ENCODE measurements around the gene ARL8B. TPM values are rescaled to one million over a fixed set of nuclear protein-coding genes. Genes with fewer than 3 reads are reported as not detected.
A peak's percentile ranks its signal among the peaks of the same experiment; 100 is the strongest.

ARL8B gene
- total RNA-seq, 6 donors from 2014 or later: 34.7 to 117 (median 74.2) TPM

- Histone ChIP-seq H3K4me3 (no peak overlapping the region), H3K4me1 (peaks cover 38 to 62% (median 50%) of the 10 kb centered on the region in 4 donors), H3K27ac (peak overlapping the region; percentile 19 to 65 (median 46)), H3K36me3 (no peaks in the 10 kb centered on the region), H3K9me3 (no peaks in the 10 kb centered on the region), H3K27me3 (no peaks in the 10 kb centered on the region)
- DNase-seq (no peak), ATAC-seq (ENCODE audit: low FRiP score in 2 of 2) (peak; percentile 72 to 82)
- 58 to 66% methylated on average over 4 of the region's 4 CpGs for WGBS, 2 donors
- TF ChIP-seq POLR2A (IDR thresholded peaks at IDR 0.05): peak in 1 of 4 donors; percentile 8
- TF ChIP-seq CTCF (IDR thresholded peaks at IDR 0.05): no peak
- peak in 1 of 4 donors; percentile 21 for TF ChIP-seq EP300 (IDR thresholded peaks at IDR 0.05)
- no peak for TF ChIP-seq POLR2AphosphoS5 (IDR thresholded peaks at IDR 0.05)
Observed at GRCh38 chr3:5160940-5161858, 39.1 kb downstream of the ARL8B start.

GRCh38 chr3:5162102-5162501 is 40.0 kb downstream of the ARL8B start:
- peak overlapping the region; percentile 11 to 65 (median 40) for H3K27ac ChIP-seq
- no peaks in the 10 kb centered on the region for H3K36me3 ChIP-seq
- peak; percentile 38 to 44 for ATAC-seq (ENCODE audit: low FRiP score in 2 of 2)
- DNase-seq: no peak
- no peak overlapping the region for H3K4me3 ChIP-seq
- no peaks in the 10 kb centered on the region for H3K9me3 ChIP-seq
- no peak for TF ChIP-seq POLR2AphosphoS5 (IDR thresholded peaks at IDR 0.05)
- no peak for TF ChIP-seq EP300 (IDR thresholded peaks at IDR 0.05)
- TF ChIP-seq POLR2A (IDR thresholded peaks at IDR 0.05): no peak
- no peak for TF ChIP-seq CTCF (IDR thresholded peaks at IDR 0.05)
- H3K4me1 ChIP-seq: peaks cover 47 to 66% (median 54%) of the 10 kb centered on the region in 4 donors
- H3K27me3 ChIP-seq: no peaks in the 10 kb centered on the region
- 67 to 68% methylated on average over 1 of the region's 1 CpG for WGBS, 2 donors

GRCh38 chr3:5165698-5166097 is 43.6 kb downstream of the ARL8B start:
- Histone ChIP-seq H3K27ac (no peak overlapping the region), H3K36me3 (peaks cover 0 to 2% (median under 1%) of the 10 kb centered on the region in 4 donors), H3K27me3 (no peaks in the 10 kb centered on the region), H3K4me3 (no peak overlapping the region), H3K9me3 (no peaks in the 10 kb centered on the region), H3K4me1 (peaks cover 42 to 66% (median 47%) of the 10 kb centered on the region in 4 donors)
- 68 to 70% methylated on average over 4 of the region's 4 CpGs for WGBS, 2 donors
- DNase-seq (no peak), ATAC-seq (ENCODE audit: low FRiP score in 2 of 2) (no peak)
- no peak for TF ChIP-seq CTCF (IDR thresholded peaks at IDR 0.05)
- TF ChIP-seq POLR2A (IDR thresholded peaks at IDR 0.05): no peak
- no peak for TF ChIP-seq POLR2AphosphoS5 (IDR thresholded peaks at IDR 0.05)
- TF ChIP-seq EP300 (IDR thresholded peaks at IDR 0.05): no peak

GRCh38 chr3:5166846-5167245 is 44.8 kb downstream of the ARL8B start:
- H3K27me3 ChIP-seq: no peaks in the 10 kb centered on the region
- 60 to 61% methylated on average over 2 of the region's 2 CpGs for WGBS, 2 donors
- no peak overlapping the region for H3K27ac ChIP-seq
- H3K36me3 ChIP-seq: peaks cover 3 to 13% (median 8%) of the 10 kb centered on the region in 4 donors
- H3K9me3 ChIP-seq: no peaks in the 10 kb centered on the region
- peaks cover 31 to 55% (median 36%) of the 10 kb centered on the region in 4 donors for H3K4me1 ChIP-seq
- no peak overlapping the region for H3K4me3 ChIP-seq
- DNase-seq: no peak
- ATAC-seq (ENCODE audit: low FRiP score in 2 of 2): no peak
- TF ChIP-seq POLR2A (IDR thresholded peaks at IDR 0.05) (no peak), EP300 (IDR thresholded peaks at IDR 0.05) (no peak), CTCF (IDR thresholded peaks at IDR 0.05) (no peak), POLR2AphosphoS5 (IDR thresholded peaks at IDR 0.05) (no peak)

Data from upper lobe of left lung (tissue), 6 donors.